Activated CD8-positive, alpha-beta T cell treated with anti-CD3 and anti-CD28 coated beads, Interleukin-2, amount 10 ng/mL, durations not matched to agents 7 days and 5 days (primary cell): Measurements from ENCODE around the gene HSPBP1. TPM values are rescaled to one million over a fixed set of nuclear protein-coding genes. Genes with fewer than 3 reads are reported as not detected.

Experiments used
- ATAC-seq: fragments of 150-1000 bp; cut with Tn5 transposase; one replicate; pipeline ENCODE4 v1.10.0; 2021; ENCODE audit warnings: moderate library complexity
- CTCF ChIA-PET: fragments of 350-600 bp; sonication (Branson Sonifier 250); formaldehyde crosslinking; loops from one replicate; lab custom pipeline; 2021; ENCODE audit warnings: antibody characterized with exemption; lab: Charles Lee
- POLR2A ChIA-PET: fragments of 350-600 bp; sonication (Branson Sonifier 250); formaldehyde crosslinking; loops from one replicate; lab custom pipeline; 2021; ENCODE audit warnings: antibody characterized with exemption; lab: Charles Lee
- DNase-seq: peaks from one replicate; pipeline ENCODE4 v3.0.0-alpha.2; 2020
- H3K27ac Mint-ChIP-seq: one replicate; pipeline ENCODE4 v1.8.0; 2021; ENCODE audit warnings: mild to moderate bottlenecking, mixed read lengths
- H3K27me3 Mint-ChIP-seq: one replicate; pipeline ENCODE4 v1.8.0; 2021; ENCODE audit warnings: low read depth, mixed read lengths
- H3K36me3 Mint-ChIP-seq: one replicate; pipeline ENCODE4 v1.8.0; 2021; ENCODE audit warnings: low read depth, mixed read lengths
- H3K4me1 Mint-ChIP-seq: one replicate; pipeline ENCODE4 v1.8.0; 2021; ENCODE audit warnings: low read depth, mixed read lengths
- H3K4me3 Mint-ChIP-seq: one replicate; pipeline ENCODE4 v1.8.0; 2021; ENCODE audit warnings: mild to moderate bottlenecking, mixed read lengths
- H3K9me3 Mint-ChIP-seq: one replicate; pipeline ENCODE4 v1.8.0; 2022; ENCODE audit warnings: mixed read lengths; ENCODE audit not compliant: insufficient read depth
- total RNA-seq, 2 experiments: library from RNA; stranded (reverse); gene quantifications; one replicate each; pipeline ENCODE4 v1.2.3, GENCODE V29; 2021

Gene HSPBP1
- total RNA-seq, 2 experiments from 2014 or later = 31.1 to 32.7 TPM

GRCh38 chr19:55241935-55242464, 37.9 kb downstream of the HSPBP1 start:
- POLR2A ChIA-PET = interaction anchor here (0.7 to 1.5 kb wide), 3 partner anchors 12 to 147 kb away, joined by 3 to 4 read pairs (median 4); no protein-coding TSS in a partner anchor
- H3K36me3 Mint-ChIP-seq = peaks cover 55% of the 10 kb centered on the region

GRCh38 chr19:55241143-55241934, 38.6 kb downstream of the HSPBP1 start:
- no peak for ATAC-seq
- POLR2A ChIA-PET = interaction anchor here (0.7 to 1.5 kb wide), 3 partner anchors 13 to 148 kb away, joined by 3 to 4 read pairs (median 4); no protein-coding TSS in a partner anchor
- Mint-ChIP-seq H3K27ac (no peak overlapping the region), H3K36me3 (peaks cover 62% of the 10 kb centered on the region), H3K27me3 (no peaks in the 10 kb centered on the region), H3K9me3 (no peaks in the 10 kb centered on the region), H3K4me3 (no peak overlapping the region), H3K4me1 (peaks cover 3% of the 10 kb centered on the region)
- CTCF ChIA-PET = no interaction called here
- DNase-seq = no peak

More at GRCh38 chr19:55241935-55242464, 37.9 kb downstream of the HSPBP1 start:
- ATAC-seq (no peak), DNase-seq (no peak)
- no peaks in the 10 kb centered on the region for H3K9me3 Mint-ChIP-seq
- H3K27ac Mint-ChIP-seq = no peak overlapping the region
- CTCF ChIA-PET = no interaction called here
- H3K27me3 Mint-ChIP-seq = no peaks in the 10 kb centered on the region
- no peak overlapping the region for H3K4me3 Mint-ChIP-seq
- H3K4me1 Mint-ChIP-seq = peaks cover 3% of the 10 kb centered on the region

GRCh38 chr19:55240713-55241020, 39.2 kb downstream of the HSPBP1 start:
- ATAC-seq = no peak
- Mint-ChIP-seq H3K27me3 (no peaks in the 10 kb centered on the region), H3K36me3 (peaks cover 61% of the 10 kb centered on the region), H3K9me3 (no peaks in the 10 kb centered on the region), H3K27ac (no peak overlapping the region), H3K4me3 (no peak overlapping the region), H3K4me1 (peaks cover 3% of the 10 kb centered on the region)
- no peak for DNase-seq
- CTCF ChIA-PET = no interaction called here
- POLR2A ChIA-PET = no interaction called here

DNA sequence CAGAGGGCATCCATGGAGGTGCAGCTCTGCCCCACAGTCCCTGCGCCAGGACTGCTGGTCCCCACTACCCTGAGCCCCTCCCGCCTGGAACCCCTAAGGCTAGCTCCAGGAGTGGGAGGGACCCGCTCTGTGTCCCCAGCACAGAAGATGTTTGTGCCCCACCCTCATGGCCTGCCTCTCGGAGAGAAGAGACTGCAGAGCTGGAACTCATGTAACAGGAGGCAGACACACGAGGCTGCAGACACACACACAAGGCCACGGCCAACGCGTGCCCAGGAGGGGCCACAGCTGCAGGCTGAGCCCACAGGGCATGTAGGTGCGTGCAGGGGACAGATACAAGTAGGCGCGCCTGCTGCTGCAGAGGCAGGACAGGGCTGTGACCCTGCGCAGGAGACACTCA, 40.9 kb downstream of the HSPBP1 start:
- ATAC-seq = no peak
- no peaks in the 10 kb centered on the region for H3K9me3 Mint-ChIP-seq
- H3K4me3 Mint-ChIP-seq = no peak overlapping the region
- peaks cover 3% of the 10 kb centered on the region for H3K4me1 Mint-ChIP-seq
- H3K36me3 Mint-ChIP-seq = peaks cover 64% of the 10 kb centered on the region
- H3K27ac Mint-ChIP-seq = no peak overlapping the region
- POLR2A ChIA-PET = no interaction called here
- no peaks in the 10 kb centered on the region for H3K27me3 Mint-ChIP-seq
- no peak for DNase-seq
- CTCF ChIA-PET = no interaction called here

GRCh38 chr19:55238030-55238429, 41.9 kb downstream of the HSPBP1 start:
- H3K36me3 Mint-ChIP-seq = peaks cover 65% of the 10 kb centered on the region

DNA sequence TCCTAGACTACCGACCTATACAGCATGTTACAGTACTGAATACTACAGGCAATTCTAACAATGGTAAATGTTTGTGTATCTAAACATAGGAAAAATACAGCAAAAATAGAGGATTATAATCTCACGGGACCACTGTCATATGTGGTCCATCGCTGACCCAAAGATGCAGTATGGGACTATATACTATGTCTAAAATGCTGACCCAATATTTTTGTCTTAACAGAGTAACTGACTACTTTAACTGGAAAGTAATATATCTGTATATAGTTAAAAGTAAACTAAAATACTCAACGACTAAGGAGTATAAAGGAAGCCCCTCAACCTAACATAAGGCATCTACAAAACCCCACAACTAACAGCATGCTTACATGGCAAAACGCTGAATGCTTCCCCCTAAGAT, 46.9 kb downstream of the HSPBP1 start:
- ChIA-PET CTCF (no interaction called here), POLR2A (no interaction called here)
- Mint-ChIP-seq H3K36me3 (peaks cover 69% of the 10 kb centered on the region), H3K4me3 (no peak overlapping the region), H3K9me3 (no peaks in the 10 kb centered on the region), H3K27ac (no peak overlapping the region), H3K4me1 (no peaks in the 10 kb centered on the region), H3K27me3 (no peaks in the 10 kb centered on the region)
- ATAC-seq (no peak), DNase-seq (no peak)

More at GRCh38 chr19:55238030-55238429, 41.9 kb downstream of the HSPBP1 start:
- Mint-ChIP-seq H3K4me3 (no peak overlapping the region), H3K27ac (no peak overlapping the region), H3K27me3 (no peaks in the 10 kb centered on the region), H3K4me1 (peaks cover 3% of the 10 kb centered on the region), H3K9me3 (no peaks in the 10 kb centered on the region)
- ATAC-seq (no peak), DNase-seq (no peak)
- ChIA-PET POLR2A (interaction anchor here (0.8 kb wide), 1 partner anchor 50 kb away, joined by 3 read pairs; no protein-coding TSS in a partner anchor), CTCF (interaction anchor here (1.0 kb wide), 1 partner anchor 15 kb away, joined by 3 read pairs; no protein-coding TSS in a partner anchor)

GRCh38 chr19:55232286-55232602, 47.7 kb downstream of the HSPBP1 start:
- no peaks in the 10 kb centered on the region for H3K27me3 Mint-ChIP-seq
- POLR2A ChIA-PET = no interaction called here
- H3K9me3 Mint-ChIP-seq = no peaks in the 10 kb centered on the region
- DNase-seq = no peak
- no peak overlapping the region for H3K27ac Mint-ChIP-seq
- H3K4me1 Mint-ChIP-seq = no peaks in the 10 kb centered on the region
- no peak overlapping the region for H3K4me3 Mint-ChIP-seq
- no peak for ATAC-seq
- peaks cover 68% of the 10 kb centered on the region for H3K36me3 Mint-ChIP-seq
- CTCF ChIA-PET = no interaction called here

DNA sequence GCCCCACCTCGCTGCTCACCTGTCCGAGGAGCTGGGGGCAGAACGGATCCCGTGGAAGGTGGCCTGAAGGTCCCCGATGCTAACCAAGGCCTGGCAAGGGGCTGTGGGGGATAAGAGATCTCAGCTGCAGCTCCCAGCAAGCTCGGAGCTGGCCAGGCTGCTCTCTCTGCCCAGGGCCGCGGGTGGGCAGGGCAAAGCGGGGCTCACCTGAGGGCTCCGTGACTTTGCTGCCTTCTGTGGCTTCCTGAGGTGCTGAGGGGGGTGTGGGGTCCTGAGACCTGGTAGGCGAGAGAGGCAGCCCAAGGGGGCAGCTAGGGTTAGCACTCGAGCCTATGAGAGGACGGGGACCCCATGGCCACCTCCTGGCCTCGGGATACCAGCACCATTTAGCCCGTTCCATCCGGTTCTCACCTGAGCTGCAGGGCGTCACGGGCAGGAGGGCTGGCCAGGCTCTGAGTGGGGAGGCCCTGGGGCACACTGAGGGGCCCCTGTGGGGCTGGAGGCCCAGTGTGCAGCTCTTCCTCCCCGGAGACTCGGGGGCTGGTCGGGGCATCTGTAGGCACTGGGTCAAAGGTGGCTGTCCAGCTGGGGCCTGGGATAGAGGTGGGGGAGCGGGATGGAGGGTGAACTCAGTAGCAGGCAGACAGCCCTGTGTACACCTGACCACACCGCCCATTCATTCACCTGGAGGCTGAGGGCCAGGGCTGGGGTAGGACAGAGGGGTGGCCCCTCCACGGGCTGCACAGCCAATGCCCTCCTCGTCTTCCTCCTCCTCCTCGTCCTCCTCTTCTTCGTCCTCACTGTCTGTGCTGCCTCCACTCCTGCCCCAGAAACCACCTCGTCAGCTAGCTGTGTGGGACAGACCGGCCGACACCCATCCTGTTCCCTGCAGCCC, 48.3 kb downstream of the HSPBP1 start:
- DNase-seq = no peak
- H3K4me1 Mint-ChIP-seq = no peaks in the 10 kb centered on the region
- no peaks in the 10 kb centered on the region for H3K27me3 Mint-ChIP-seq
- no peaks in the 10 kb centered on the region for H3K9me3 Mint-ChIP-seq
- no peak overlapping the region for H3K27ac Mint-ChIP-seq
- peaks cover 64% of the 10 kb centered on the region for H3K36me3 Mint-ChIP-seq
- ChIA-PET CTCF (no interaction called here), POLR2A (no interaction called here)
- no peak overlapping the region for H3K4me3 Mint-ChIP-seq
- ATAC-seq = no peak

DNA sequence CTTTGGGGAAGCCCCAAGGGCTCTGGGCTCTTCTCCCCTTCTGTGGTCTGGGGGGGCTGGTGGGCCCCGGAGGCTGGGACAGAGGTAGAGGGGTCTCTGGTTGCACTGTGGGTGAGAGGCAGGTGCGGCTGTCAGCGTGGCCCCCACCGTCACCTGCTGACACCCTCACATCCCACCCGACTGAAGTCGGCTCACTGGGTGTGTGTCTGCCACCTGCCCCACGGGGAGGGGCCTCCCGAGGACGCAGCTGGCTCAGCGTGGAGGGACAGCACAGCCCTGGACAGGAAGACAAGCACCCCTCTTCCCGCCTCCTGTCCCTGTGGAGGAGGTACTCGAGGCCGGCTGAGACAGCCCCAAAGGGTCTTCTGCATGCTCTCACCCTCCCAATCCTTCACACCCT, 49.1 kb downstream of the HSPBP1 start:
- no peak for ATAC-seq
- Mint-ChIP-seq H3K27me3 (no peaks in the 10 kb centered on the region), H3K9me3 (no peaks in the 10 kb centered on the region), H3K27ac (no peak overlapping the region), H3K36me3 (peaks cover 57% of the 10 kb centered on the region), H3K4me1 (no peaks in the 10 kb centered on the region), H3K4me3 (no peak overlapping the region)
- ChIA-PET CTCF (no interaction called here), POLR2A (no interaction called here)
- DNase-seq = no peak

DNA sequence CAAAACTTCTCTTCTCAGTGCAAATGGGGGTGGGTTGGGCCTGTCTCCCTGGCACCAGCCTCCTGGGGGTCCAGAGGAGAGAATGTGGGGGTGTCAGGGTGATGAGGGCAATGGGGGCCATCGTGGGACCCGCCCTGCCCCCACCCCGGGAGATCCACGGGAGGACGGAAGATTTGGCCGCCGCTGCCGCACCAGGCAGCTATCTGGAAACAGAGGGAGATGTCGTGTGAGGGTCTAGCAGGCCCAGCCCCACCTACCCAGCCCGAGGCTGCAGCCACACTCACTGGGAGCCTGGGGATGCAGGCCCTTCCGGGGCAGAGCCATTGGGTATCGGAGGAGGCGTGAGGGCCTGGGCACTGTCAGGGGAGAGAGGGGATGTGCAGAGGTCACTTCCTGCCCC, 49.6 kb downstream of the HSPBP1 start:
- no peak overlapping the region for H3K27ac Mint-ChIP-seq
- H3K4me1 Mint-ChIP-seq = no peaks in the 10 kb centered on the region
- no peaks in the 10 kb centered on the region for H3K27me3 Mint-ChIP-seq
- ATAC-seq = no peak
- H3K4me3 Mint-ChIP-seq = no peak overlapping the region
- peaks cover 62% of the 10 kb centered on the region for H3K36me3 Mint-ChIP-seq
- ChIA-PET CTCF (no interaction called here), POLR2A (no interaction called here)
- H3K9me3 Mint-ChIP-seq = no peaks in the 10 kb centered on the region
- DNase-seq = no peak

GRCh38 chr19:55229789-55230182, 50.1 kb downstream of the HSPBP1 start:
- DNase-seq = no peak
- H3K4me1 Mint-ChIP-seq = no peaks in the 10 kb centered on the region
- no peaks in the 10 kb centered on the region for H3K9me3 Mint-ChIP-seq
- POLR2A ChIA-PET = no interaction called here
- H3K27me3 Mint-ChIP-seq = no peaks in the 10 kb centered on the region
- H3K4me3 Mint-ChIP-seq = no peak overlapping the region
- CTCF ChIA-PET = no interaction called here
- no peak overlapping the region for H3K27ac Mint-ChIP-seq
- ATAC-seq = no peak
- H3K36me3 Mint-ChIP-seq = peaks cover 59% of the 10 kb centered on the region
